Stimulated activated CD8-positive, alpha-beta memory T cell treated with anti-CD3 and anti-CD28 coated beads, Interleukin-15, amount 100 ng/mL, for 4 hours (primary cell): Measurements from ENCODE around the gene LGALS9.
"Not testable (repeated sequence)": the region's sequence is repeated elsewhere in the genome, so short reads cannot be mapped to it uniquely, and the experiment has no call there.

Source experiments
- DNase-seq, 2 donors: peaks; one replicate each; pipeline ENCODE4 v3.0.0-alpha.2; 2020; ENCODE audit warnings: low read depth in 2 of 2

LGALS9 gene

GRCh38 chr17:27629260-27629659 is 1.7 kb upstream of the LGALS9 start:
- DNase-seq = not testable (repeated sequence)

DNA sequence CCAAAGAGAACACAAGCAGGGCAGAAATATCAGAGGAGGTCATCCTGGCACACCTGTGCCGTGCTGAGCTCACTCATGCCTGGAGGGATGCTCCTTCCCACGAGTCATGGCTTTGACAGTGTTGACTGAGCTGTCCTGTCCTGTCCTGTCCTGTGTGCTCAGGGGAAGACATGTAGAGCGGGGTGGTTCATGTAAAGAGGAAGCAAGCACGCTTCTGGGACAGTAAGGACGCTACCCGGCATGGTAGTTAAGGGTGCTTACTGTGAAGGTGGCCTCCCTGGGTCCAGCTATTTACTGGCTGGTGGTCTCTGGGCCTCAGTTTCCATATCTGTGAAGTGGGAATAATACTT is 398 bp downstream of the LGALS9 start:
- no peak for DNase-seq

- DNase-seq = no peak
These were observed 1.1 kb downstream of the LGALS9 start for GRCh38 chr17:27631897-27632725.

GRCh38 chr17:27632766-27633165 is 1.8 kb downstream of the LGALS9 start:
- DNase-seq = not testable (repeated sequence)

DNA sequence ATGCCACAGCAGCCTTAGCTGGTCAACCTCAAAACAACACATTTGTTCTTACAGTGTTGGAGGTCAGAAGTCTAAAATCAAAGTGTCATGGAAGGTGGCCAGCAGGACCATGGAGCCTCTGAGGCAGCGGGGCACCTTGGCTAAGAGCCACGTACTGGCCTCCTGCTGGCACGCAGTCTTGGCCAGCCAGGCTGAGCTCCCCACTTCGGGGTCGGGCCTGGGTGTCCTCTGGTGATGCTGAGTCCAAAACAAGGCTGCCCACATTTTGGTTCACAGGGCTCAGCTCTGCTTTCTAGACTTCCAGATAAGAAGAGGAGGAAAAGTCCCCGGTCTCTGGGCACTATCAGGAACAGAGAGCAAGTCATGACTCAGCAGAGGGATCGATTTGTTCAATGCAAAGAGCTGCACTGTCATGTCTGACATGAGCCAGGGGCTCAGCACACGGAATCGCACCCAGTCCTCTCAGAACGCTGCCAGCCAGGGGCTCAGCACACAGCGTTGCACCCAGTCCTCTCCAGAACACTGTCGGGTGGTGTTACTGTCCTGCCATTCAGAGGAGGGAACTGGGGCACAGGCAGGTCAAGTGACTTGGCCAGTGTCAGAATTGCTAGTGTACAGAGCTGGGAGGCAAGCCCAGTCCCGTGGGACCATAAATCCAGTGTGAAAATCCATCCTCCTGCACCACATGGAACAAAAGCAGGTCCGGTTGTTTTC is 2.5 kb downstream of the LGALS9 start:
- no peak for DNase-seq

DNA sequence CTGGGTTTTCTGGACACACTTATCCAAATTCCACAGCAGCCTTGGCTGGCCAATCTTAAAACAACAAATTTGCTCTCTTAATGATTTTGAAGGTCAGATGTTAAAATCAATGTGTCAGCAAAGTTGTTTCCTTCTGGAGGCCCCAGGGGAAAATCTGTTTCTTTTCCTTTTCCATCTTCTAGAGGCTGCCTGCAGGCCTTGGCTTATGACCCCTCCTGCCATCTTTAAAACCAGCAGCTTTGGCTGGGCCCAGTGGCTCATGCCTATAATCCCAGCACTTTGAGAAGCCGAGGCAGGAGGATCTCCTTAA is 3.0 kb downstream of the LGALS9 start:
- no peak for DNase-seq

DNA sequence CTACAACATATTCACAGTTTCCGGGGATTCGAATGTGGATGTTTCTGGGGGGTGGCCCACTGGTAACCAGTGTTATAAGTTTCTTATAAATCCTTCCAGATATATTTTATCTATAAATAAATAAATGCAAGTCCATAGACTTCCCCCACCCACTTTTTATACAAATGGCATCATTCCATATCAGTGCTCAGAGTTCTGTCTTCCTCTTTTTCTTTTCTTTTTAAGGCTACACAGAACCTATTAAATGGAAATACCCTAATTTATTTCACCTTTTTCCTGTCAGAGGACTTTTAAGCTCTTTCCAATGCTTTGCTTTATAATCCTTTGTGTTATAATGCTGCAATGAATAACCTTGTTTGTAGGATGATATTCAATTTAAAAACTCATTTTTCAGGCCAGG is 3.8 kb downstream of the LGALS9 start:
- DNase-seq = no peak

GRCh38 chr17:27635275-27635823 is 4.4 kb downstream of the LGALS9 start:
- no peak for DNase-seq

DNA sequence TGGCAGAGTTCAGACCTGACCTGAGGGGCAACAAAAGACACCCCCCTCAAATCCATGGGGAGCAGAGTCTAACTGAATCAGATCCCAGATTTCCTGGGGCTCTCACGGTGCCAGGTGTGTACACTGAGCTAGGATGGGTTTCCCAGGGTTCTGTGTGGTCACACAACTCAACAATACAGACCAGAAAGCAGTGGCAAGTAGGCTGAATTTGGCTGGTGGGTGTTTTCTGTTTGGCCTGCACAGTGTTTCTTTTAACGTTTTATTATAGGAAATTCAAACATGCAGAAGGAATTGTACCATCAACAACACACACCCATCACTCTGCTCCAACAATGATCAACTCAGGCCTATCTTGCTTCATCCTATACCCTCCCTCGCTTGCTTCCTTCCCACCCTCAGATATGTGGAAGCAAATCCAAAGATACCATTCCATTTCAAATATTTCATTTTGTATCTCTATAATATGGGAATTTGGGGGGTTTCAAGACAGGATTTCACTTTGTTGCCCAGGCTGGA is 5.1 kb downstream of the LGALS9 start:
- not testable (repeated sequence) for DNase-seq

DNA sequence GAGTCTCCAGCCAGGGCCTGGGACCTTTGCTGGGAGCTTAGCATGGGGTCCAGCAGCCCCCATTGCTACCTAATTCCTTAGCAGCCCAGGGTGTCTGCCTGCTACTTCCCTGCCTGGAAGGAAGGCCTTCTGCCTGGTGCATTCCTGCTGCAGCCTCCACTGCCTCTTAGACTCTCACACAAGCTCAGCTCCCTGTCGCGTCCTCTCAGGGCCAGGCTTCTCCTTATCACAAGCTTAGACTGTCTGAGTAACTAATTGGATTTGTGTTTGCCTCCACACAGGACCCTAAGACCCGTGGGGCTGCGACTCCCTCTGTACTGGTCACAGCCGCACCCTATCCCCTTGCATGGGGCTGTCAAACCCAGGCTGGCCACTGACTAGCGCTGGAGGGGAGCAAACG is 6.8 kb downstream of the LGALS9 start:
- DNase-seq = not testable (repeated sequence)

GRCh38 chr17:27638415-27638914 is 7.5 kb downstream of the LGALS9 start:
- not testable (repeated sequence) for DNase-seq

GRCh38 chr17:27640790-27641189 is 9.8 kb downstream of the LGALS9 start:
- no peak for DNase-seq

GRCh38 chr17:27644586-27644985 is 13.6 kb downstream of the LGALS9 start:
- no peak for DNase-seq

DNA sequence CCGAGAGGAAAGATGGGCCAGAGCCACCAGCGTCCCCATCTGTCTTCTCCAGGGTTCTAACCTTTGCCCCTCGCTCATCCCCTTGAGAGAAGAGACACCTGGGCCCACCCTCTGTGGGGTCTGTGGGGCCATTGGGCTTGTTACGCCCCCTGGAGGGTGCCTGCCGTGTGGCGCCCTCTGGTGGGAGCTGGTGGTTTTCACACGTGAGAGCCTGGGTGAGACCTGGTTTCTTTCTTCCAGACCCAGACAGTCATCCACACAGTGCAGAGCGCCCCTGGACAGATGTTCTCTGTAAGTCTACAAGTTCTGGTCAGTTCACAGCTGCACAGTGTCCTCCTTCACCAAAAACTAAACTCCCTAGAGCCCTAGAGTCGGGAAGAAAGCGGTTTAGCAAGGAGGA is 14.6 kb downstream of the LGALS9 start:
- not testable (repeated sequence) for DNase-seq

DNA sequence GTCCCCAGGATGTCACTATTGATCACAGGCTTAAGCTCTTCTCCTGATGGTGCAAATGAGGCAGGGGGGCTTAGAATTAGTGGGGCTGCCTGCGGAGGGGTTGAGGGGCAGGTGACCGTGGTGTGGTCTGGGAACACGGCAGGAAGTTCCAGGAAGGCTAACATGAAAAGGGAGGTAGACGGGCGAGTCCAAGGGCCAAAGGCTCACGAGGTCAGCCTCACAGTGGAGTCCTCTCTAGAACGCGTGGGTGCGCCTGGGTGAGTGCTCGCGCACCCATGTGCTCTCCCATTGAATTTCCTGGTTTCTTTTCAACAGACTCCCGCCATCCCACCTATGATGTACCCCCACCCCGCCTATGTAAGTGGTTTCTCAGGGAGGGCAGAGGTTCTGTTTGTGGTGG is 15.2 kb downstream of the LGALS9 start:
- no peak for DNase-seq

DNA sequence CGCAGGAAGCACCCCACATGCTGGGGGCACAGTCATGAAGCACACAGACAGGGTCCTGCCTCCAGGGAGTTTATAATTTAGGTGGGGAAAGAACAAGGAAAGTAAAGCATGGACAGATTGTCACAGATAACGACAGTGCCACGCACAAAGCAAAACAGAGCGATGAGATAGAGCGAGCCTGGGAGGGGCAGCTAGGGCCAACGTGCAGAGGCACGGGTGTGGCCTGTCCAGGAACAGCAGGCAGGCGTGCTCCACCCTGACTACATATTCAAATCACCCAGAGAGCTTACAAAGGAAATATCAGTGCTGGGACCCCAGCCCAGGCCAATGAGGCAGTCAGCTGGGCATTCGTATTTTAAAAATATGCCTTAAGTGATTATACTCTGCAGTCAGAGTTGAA is 16.8 kb downstream of the LGALS9 start:
- DNase-seq = no peak

GRCh38 chr17:27649111-27649571 is 18.2 kb downstream of the LGALS9 start:
- not testable (repeated sequence) for DNase-seq

DNA sequence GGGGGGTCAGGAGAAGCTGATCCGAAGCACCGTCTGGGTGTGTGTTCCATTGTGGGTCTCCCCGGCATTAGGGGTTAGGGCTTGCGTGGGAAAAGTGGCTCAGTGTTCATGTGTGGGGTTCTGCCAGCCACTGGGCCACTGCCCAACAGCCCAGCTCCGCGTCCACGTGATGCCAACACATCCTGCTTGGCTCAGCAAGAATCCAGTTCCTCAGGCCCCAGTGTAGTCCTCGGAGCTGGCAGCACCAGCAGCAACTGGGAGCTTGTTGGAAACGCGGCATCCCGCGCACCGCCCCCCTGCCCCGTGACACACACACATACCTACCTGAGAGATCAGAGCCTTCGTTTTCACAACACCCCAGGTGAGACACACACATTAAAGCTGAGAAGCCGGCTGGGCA is 18.9 kb downstream of the LGALS9 start:
- no peak for DNase-seq

DNA sequence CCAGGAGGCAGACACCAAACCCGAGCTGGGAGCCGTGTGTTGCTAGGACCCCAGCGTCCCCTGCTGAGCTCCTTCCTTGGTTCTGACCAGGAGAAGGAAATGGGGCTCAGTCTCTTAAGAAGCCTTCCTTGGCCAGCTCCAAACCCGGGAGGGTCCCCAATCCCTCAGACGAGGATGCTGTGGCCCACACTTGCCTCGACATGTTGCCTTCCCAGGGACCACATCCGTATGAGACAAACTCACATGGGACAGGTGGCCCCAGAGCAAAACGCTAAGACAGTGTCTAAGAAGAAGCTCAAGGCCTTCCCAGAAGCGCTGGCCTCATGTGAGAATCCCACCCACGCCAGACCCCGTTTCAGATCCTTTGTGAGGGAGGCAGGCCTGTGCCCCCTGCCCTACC is 19.8 kb downstream of the LGALS9 start:
- no peak for DNase-seq

DNA sequence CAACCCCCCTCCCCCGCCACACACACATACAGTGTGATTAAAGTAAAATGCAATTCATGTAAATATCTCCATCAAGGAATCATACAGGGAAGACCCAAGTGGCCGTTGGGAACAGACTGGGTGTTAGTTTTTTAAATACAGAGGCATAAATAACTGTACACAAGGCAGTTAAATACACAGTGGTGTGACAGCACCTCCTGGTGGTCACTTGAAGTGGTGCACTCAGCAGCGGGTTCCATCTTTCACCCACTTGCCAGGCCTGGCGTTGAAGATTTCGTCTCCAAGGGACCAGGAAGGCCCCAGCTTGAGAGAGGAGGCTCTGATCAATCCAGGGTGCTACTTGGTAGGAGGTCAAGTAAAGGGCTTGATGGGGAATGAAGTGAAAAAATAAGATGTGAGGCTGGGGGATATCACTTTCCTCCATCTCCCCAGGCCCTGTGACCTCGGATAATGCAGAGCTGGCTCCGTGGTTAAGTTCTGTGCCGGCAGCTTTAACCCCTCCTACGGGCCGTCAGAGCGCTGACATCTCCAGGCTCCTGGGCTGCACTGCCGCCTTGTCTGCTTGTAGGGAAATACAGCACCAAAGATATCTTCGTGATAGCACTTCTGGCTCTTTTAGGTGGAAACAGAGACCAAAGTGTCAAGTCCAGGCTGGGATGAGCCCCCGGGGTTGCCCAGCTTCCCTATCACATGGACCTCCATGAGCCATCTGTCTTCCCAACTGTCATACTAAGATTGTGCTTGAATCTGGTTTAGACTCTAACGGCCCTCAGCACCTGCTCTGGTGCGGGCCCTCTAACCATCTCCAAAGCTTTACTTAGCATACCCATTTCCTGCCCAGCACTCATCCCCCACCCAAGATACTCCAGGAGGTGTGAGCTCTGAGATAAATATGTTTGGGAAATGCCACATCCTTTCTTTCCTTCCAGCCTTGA is 20.7 kb downstream of the LGALS9 start:
- DNase-seq = peak; percentile 16 to 27

DNA sequence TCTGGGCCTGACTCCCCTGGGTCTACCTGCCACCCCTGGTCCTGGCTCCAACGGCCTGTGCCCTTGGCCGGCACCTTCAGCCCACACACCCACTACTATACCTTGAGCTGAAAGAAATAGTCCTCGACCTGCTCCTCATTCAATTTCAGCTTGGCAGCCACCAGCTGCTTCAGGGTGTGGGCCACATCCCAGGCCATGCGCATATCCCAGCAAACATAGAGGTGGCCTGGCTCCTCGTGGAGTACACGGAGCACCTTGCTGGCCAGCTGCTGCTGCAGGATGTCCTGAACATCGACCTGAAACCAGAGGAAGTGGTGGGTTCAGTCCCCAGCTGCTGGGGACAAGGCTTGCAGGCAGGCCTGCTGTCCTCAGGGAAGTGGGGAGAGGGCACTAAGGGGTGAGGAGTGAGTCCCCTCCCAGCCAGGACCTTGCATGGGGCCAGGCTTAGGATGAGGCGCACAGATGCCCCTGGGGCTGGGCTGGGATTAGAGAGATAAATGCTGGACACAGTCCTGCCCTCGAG is 22.5 kb downstream of the LGALS9 start:
- DNase-seq = not testable (repeated sequence)
